K562 (cell line): Measurements from ENCODE around the gene VGF. TPM values are rescaled to one million over a fixed set of nuclear protein-coding genes. Genes with fewer than 3 reads are reported as not detected.
A peak's percentile ranks its signal among the peaks of the same experiment; 100 is the strongest.

Source experiments
- ATAC-seq: fragments of 200-7000 bp; cut with Tn5 transposase; 3 replicates; pipeline ENCODE4 v1.9.1; 2020; ENCODE audit warnings: moderate library complexity
- BruUV-seq: library from RNA; stranded (reverse); fragments of 400-500 nt; replicated peaks from 2 replicates; lab custom pipeline; 2021; lab: Mats Ljungman, UMichigan
- CTCF ChIA-PET: fragments of 300-600 bp; formaldehyde crosslinking; extraction: SDS; loops from one replicate; lab custom pipeline; 2021; ENCODE audit warnings: low intra/inter-chr PET ratio; lab: Yijun Ruan, JAX
- POLR2A ChIA-PET: fragments of 300-600, 350-650 bp; sonication (Branson Sonifier 250); formaldehyde crosslinking; extraction: SDS; loops from one replicate; lab custom pipeline; 2021; ENCODE audit warnings: antibody characterized with exemption, inconsistent platforms; lab: Yijun Ruan, JAX
- DNase-seq, 4 experiments: peaks; one replicate each; pipeline versions ENCODE4 v3.0.0 to v3.0.0-alpha.2; 2011 to 2018; ENCODE audit warnings: low spot score in 3 of 4, mixed read lengths in 3 of 4; ENCODE audit errors: extremely low read depth in 1 of 4
- FAIRE-seq: peaks from 2 replicates; lab custom pipeline; 2011; peaks lifted over from hg19 to GRCh38; lab: Jason Lieb, UNC
- H2AFZ ChIP-seq: 2 replicates; pipeline ENCODE4 v1.6.0; 2011; ENCODE audit warnings: low read depth, low read length, control low read depth, inconsistent platforms
- H3K27ac ChIP-seq: fragments of 200-600 bp; 3 replicates; pipeline ENCODE4 v1.8.0; 2011; ENCODE audit warnings: low read depth, mild to moderate bottlenecking, control low read depth, inconsistent platforms, low read length, moderate library complexity, mixed read lengths; ENCODE audit errors: extremely low read depth
- H3K27me3 ChIP-seq, 2 experiments: fragments of 300-600 bp in 1 of 2; 2 replicates in 1 of 2; 3 replicates in 1 of 2; pipeline versions ENCODE4 v1.6.0 to v1.8.0; 2011; ENCODE audit warnings: inconsistent platforms in 2 of 2, low read length in 2 of 2, mild to moderate bottlenecking in 1 of 2, mixed read lengths in 1 of 2, moderate library complexity in 1 of 2; ENCODE audit not compliant: control insufficient read depth in 2 of 2, insufficient read depth in 2 of 2
- H3K36me3 ChIP-seq: fragments of 300-600 bp; 3 replicates; pipeline ENCODE4 v1.8.0; 2011; ENCODE audit warnings: mild to moderate bottlenecking, low read length, inconsistent platforms; ENCODE audit not compliant: control insufficient read depth, insufficient read depth
- H3K4me1 ChIP-seq, 2 experiments: fragments of 200-600 bp in 1 of 2; replicated peaks in 1 of 2; 2 replicates in 1 of 2; 3 replicates in 1 of 2; pipeline versions ENCODE4 v1.5.1 to v1.8.0; 2011; ENCODE audit warnings: inconsistent platforms in 2 of 2, low read length in 2 of 2, mild to moderate bottlenecking in 1 of 2, mixed read lengths in 1 of 2, moderate library complexity in 1 of 2; ENCODE audit not compliant: control insufficient read depth in 2 of 2, insufficient read depth in 2 of 2
- H3K4me2 ChIP-seq: 2 replicates; pipeline ENCODE4 v1.6.1; 2011; ENCODE audit warnings: low read length, control low read depth, inconsistent platforms, mixed read lengths; ENCODE audit not compliant: insufficient read depth
- H3K4me3 ChIP-seq: fragments of 200-600 bp; sonication (generic), shearing (Covaris generic); 2 replicates; pipeline ENCODE4 v1.5.1; 2016; ENCODE audit warnings: control low read depth, inconsistent platforms
- H3K79me2 ChIP-seq: fragments of 200-600 bp; 3 replicates; pipeline ENCODE4 v1.8.0; 2011; ENCODE audit warnings: low read length, inconsistent platforms; ENCODE audit not compliant: control insufficient read depth, insufficient read depth
- H3K9ac ChIP-seq, 2 experiments: 2 replicates each; pipeline versions ENCODE4 v1.6.0 to v1.6.1; 2011; ENCODE audit warnings: low read depth in 2 of 2, low read length in 2 of 2, control low read depth in 1 of 2, inconsistent platforms in 1 of 2, mild to moderate bottlenecking in 1 of 2, mixed read lengths in 1 of 2; ENCODE audit not compliant: insufficient read depth in 1 of 2
- H3K9me1 ChIP-seq: one replicate; pipeline ENCODE4 v1.6.0; 2011; ENCODE audit warnings: inconsistent platforms, mild to moderate bottlenecking, low read length, moderate library complexity; ENCODE audit not compliant: control insufficient read depth, insufficient read depth
- H3K9me3 ChIP-seq: replicated peaks from 2 replicates; pipeline ENCODE4 v1.5.1; 2011; ENCODE audit warnings: low read depth, low read length, inconsistent platforms; ENCODE audit not compliant: control insufficient read depth, insufficient read depth
- H4K20me1 ChIP-seq: replicated peaks from 2 replicates; pipeline ENCODE4 v1.6.1; 2011; ENCODE audit warnings: low read length, inconsistent platforms, mixed read lengths; ENCODE audit not compliant: control insufficient read depth, insufficient read depth
- EGR1 ChIP-seq: fragments of 450-650 bp; conservative IDR thresholded peaks from 2 replicates; pipeline ENCODE4 v1.6.1; 2017; ENCODE audit warnings: mild to moderate bottlenecking
- SMARCE1 ChIP-seq: fragments of 450-650 bp; IDR thresholded peaks from 2 replicates; pipeline ENCODE4 v1.7.1; 2016; ENCODE audit warnings: mild to moderate bottlenecking
- WGBS: fragments of 100-300 bp; shearing (Covaris generic); methylation state at CpG from one replicate; pipeline ENCODE4 v1.1.6; 2016; ENCODE audit warnings: low coverage, mixed read lengths; ENCODE audit not compliant: insufficient coverage; ENCODE audit errors: missing lambda C conversion rate; 5-methylcytosine and 5-hydroxymethylcytosine counted together
- in situ Hi-C: fragments of 300-500 bp; cut with MboI; formaldehyde crosslinking; loops from 4 replicates; pipeline ENCODE4 v1.15.0; 2018; ENCODE audit warnings: inconsistent platforms, mixed read lengths
- intact Hi-C: fragments of 100-400 bp; cut with micrococcal nuclease; formaldehyde crosslinking; loops from 2 replicates; pipeline ENCODE4 v1.14.2; 2022
- polyA plus RNA-seq, 8 experiments: library from polyadenylated mRNA; depleted of rRNA in 4 of 8; stranded (reverse) in 5 of 8; unstranded in 3 of 8; fragments of >200 nt; fragmentation: Nextera tagmentation in 2 of 8; fragmentation: Illumina TruSeq in 1 of 8; extraction: Ambion mirVana in 2 of 8; extraction: Trizol in 1 of 8; gene quantifications; 2 replicates each; pipeline versions ENCODE4 v1.2.1 to v1.2.3, GENCODE V29; 2011 to 2014; ENCODE audit warnings: inconsistent platforms in 1 of 8, missing spikeins in 1 of 8
- total RNA-seq, 7 experiments: library from RNA; depleted of rRNA in 6 of 7; stranded (reverse); fragments of >200 nt in 6 of 7; fragmentation: Illumina TruSeq in 2 of 7; extraction: Trizol in 2 of 7; gene quantifications; 2 replicates each; pipeline versions ENCODE4 v1.2.1 to v1.2.3, GENCODE V29; 2011 to 2021; ENCODE audit warnings: low replicate concordance in 1 of 7

Gene VGF
- total and polyA plus RNA-seq, 9 of the 15 experiments (the other 6 are each of a cell fraction or from before 2014, with no cell fraction given): 0.03 to 5.7 (median 0.34) TPM

- peaks cover 26 to 37% of the 10 kb centered on the region in 2 experiments; a peak in 4 of 5 replicates for H3K27me3 ChIP-seq
- H3K9ac ChIP-seq: no peak overlapping the region
- POLR2A ChIA-PET: interaction anchor here (0.5 to 0.7 kb wide), 4 partner anchors 76 to 575 kb away, joined by 3 read pairs; no protein-coding TSS in a partner anchor
- H3K4me2 ChIP-seq: no peak overlapping the region
- CTCF ChIA-PET: interaction anchor here (0.6 to 2.4 kb wide), 5 partner anchors 22 to 119 kb away, joined by 3 to 20 read pairs (median 3); no protein-coding TSS in a partner anchor
- no TSS peak for BruUV-seq
- H3K4me3 ChIP-seq: no peak overlapping the region
- FAIRE-seq: no peak
- H2AFZ ChIP-seq: no peak overlapping the region
- no peak for ATAC-seq
- intact Hi-C loops (no loop called here), in situ Hi-C loops (no loop called here)
- no peaks in the 10 kb centered on the region for H3K9me3 ChIP-seq
- no peak overlapping the region for H3K27ac ChIP-seq
- WGBS: 5% methylated on average over 17 of the region's 17 CpGs
- H3K4me1 ChIP-seq: peaks cover 26 to 59% of the 10 kb centered on the region in 2 experiments
- H3K79me2 ChIP-seq: no peaks in the 10 kb centered on the region
- H3K36me3 ChIP-seq: no peaks in the 10 kb centered on the region
- no peak for DNase-seq
- H4K20me1 ChIP-seq: peaks cover 14% of the 10 kb centered on the region
- 0 out of 2 replicates have a peak, but pooled peaks have one; percentile 5 for TF ChIP-seq EGR1
- no peak for TF ChIP-seq SMARCE1
- peaks cover 6% of the 10 kb centered on the region for H3K9me1 ChIP-seq
Observed at GRCh38 chr7:101170617-101171441, 5.5 kb upstream of the VGF start.
